Testis (tissue), 2 donors: ENCODE data around the gene PARP1.

Experiments
- CTCF ChIP-seq, 3 experiments: fragments of 450-650 bp in 2 of 3; fragments of 200-600 bp in 1 of 3; sonication (generic) in 1 of 3; IDR thresholded peaks; one replicate each; pipeline ENCODE4 v1.5.1; 2016 to 2019; ENCODE audit warnings: antibody characterized with exemption in 3 of 3, mild to moderate bottlenecking in 2 of 3, moderate library complexity in 1 of 3
- POLR2A ChIP-seq: fragments of 450-650 bp; IDR thresholded peaks from one replicate; pipeline ENCODE4 v1.6.1; 2017; ENCODE audit warnings: antibody characterized with exemption, mild to moderate bottlenecking, moderate library complexity

- no peak for TF ChIP-seq CTCF (IDR thresholded peaks at IDR 0.05)
- no peak for TF ChIP-seq POLR2A
Observed at GRCh38 chr1:226414098-226414698, 6.3 kb upstream of the PARP1 start.
